Mammary epithelial cell (primary cell): ENCODE results near the gene ADTRP.

Experiments
- CTCF ChIP-seq, 2 donors: IDR thresholded peaks in 1 of 2; conservative IDR thresholded peaks in 1 of 2; 2 replicates each; pipeline ENCODE4 v1.5.1; 2011 to 2012; ENCODE audit warnings: inconsistent platforms in 2 of 2, low read length in 2 of 2, mild to moderate bottlenecking in 2 of 2, control low read depth in 1 of 2, low read depth in 1 of 2; ENCODE audit not compliant: insufficient read depth in 1 of 2; ENCODE audit errors: extremely low read depth in 1 of 2
- EZH2 ChIP-seq: IDR thresholded peaks from 2 replicates; pipeline ENCODE4 v1.6.1; 2012; ENCODE audit warnings: low read length, inconsistent platforms, borderline replicate concordance

GRCh38 chr6:11688425-11688709, 90.2 kb downstream of the ADTRP start:
- no peak for TF ChIP-seq EZH2
- TF ChIP-seq CTCF (conservative IDR thresholded peaks at IDR 0.05 in 1 of 2, IDR thresholded peaks at IDR 0.05 in 1 of 2; ENCODE audit: extremely low read depth in 1 of 2, insufficient read depth in 1 of 2, low read depth in 1 of 2, low read length in 2 of 2) = no peak
